Measurements from ENCODE around the gene EID3. TPM values are rescaled to one million over a fixed set of nuclear protein-coding genes. Genes with fewer than 3 reads are reported as not detected.

Gene EID3
- total and polyA plus RNA-seq, 9 of the 15 experiments (the other 6 are each of a cell fraction or from before 2014, with no cell fraction given), result 0.07 to 3.5 (median 0.42) TPM

GRCh38 chr12:104352106-104352713, 48.7 kb downstream of the EID3 start:
- Histone ChIP-seq H3K36me3 (ENCODE audit: control insufficient read depth, insufficient read depth, low read length) (peaks cover 63% of the 10 kb centered on the region), H3K4me2 (ENCODE audit: insufficient read depth, low read length) (no peak overlapping the region), H3K9ac (ENCODE audit: insufficient read depth in 1 of 2, low read depth in 2 of 2, low read length in 2 of 2) (no peak overlapping the region), H3K4me1 (replicated peaks in 1 of 2; ENCODE audit: control insufficient read depth in 2 of 2, insufficient read depth in 2 of 2, low read length in 2 of 2) (no peaks in the 10 kb centered on the region), H3K4me3 (no peak overlapping the region), H2AFZ (ENCODE audit: low read depth, low read length) (no peak overlapping the region), H3K9me3 (replicated peaks; ENCODE audit: control insufficient read depth, insufficient read depth, low read depth, low read length) (no peaks in the 10 kb centered on the region), H3K79me2 (ENCODE audit: control insufficient read depth, insufficient read depth, low read length) (no peaks in the 10 kb centered on the region), H4K20me1 (replicated peaks; ENCODE audit: control insufficient read depth, insufficient read depth, low read length) (no peaks in the 10 kb centered on the region; the same call in 1 of the 2 replicates), H3K27me3 (ENCODE audit: control insufficient read depth in 2 of 2, insufficient read depth in 2 of 2, low read length in 2 of 2) (no peaks in the 10 kb centered on the region), H3K27ac (ENCODE audit: extremely low read depth, low read depth, low read length) (no peak overlapping the region), H3K9me1 (ENCODE audit: control insufficient read depth, insufficient read depth, low read length) (peaks cover 3% of the 10 kb centered on the region)
- BruUV-seq (replicated peaks), result no TSS peak
- no peak for TF ChIP-seq CC2D1A (IDR thresholded peaks at IDR 0.05)
- no peak for TF ChIP-seq ZNF717 (CRISPR knock-in tag; IDR thresholded peaks at IDR 0.05)
- no peak for TF ChIP-seq MCM7 (IDR thresholded peaks at IDR 0.05)
- no peak for TF ChIP-seq NFE2 (IDR thresholded peaks at IDR 0.05; ENCODE audit: low read depth)
- no peak for TF ChIP-seq HBP1 (CRISPR knock-in tag; IDR thresholded peaks at IDR 0.05)
- TF ChIP-seq SMARCA4 (IDR thresholded peaks at IDR 0.05), result no peak
- no peak for TF ChIP-seq ZKSCAN3 (CRISPR knock-in tag; IDR thresholded peaks at IDR 0.05)
- no peak for TF ChIP-seq PBX2 (CRISPR knock-in tag; IDR thresholded peaks at IDR 0.05; ENCODE audit: low read depth)
- no peak for TF ChIP-seq PBX2 (tag; conservative IDR thresholded peaks at IDR 0.05; ENCODE audit: low read depth)
- no peak for TF ChIP-seq ARID3A (IDR thresholded peaks at IDR 0.05; ENCODE audit: borderline replicate concordance, low read depth, low read length)
- no peak for TF ChIP-seq CHD2 (IDR thresholded peaks at IDR 0.05; ENCODE audit: low read depth, low read length)
- TF ChIP-seq MEIS2 (IDR thresholded peaks at IDR 0.05; ENCODE audit: partially characterized antibody), result no peak
- no peak for TF ChIP-seq ATF4 (CRISPR knock-in tag; IDR thresholded peaks at IDR 0.05)
- no peak for TF ChIP-seq NR2C2 (CRISPR knock-in tag; IDR thresholded peaks at IDR 0.05)
- no peak for TF ChIP-seq NR2C2 (tag; IDR thresholded peaks at IDR 0.05)
- TF ChIP-seq IFI16 (CRISPR knock-in tag; IDR thresholded peaks at IDR 0.05), result no peak
- TF ChIP-seq ZNF551 (CRISPR knock-in tag; IDR thresholded peaks at IDR 0.05), result no peak
- POLR2A ChIA-PET, result interaction anchor here (0.6 to 2.8 kb wide), 2 partner anchors 10 to 255 kb away, joined by 3 to 8 read pairs; no protein-coding TSS in a partner anchor
- FAIRE-seq, result no peak
- CTCF ChIA-PET (ENCODE audit: low intra/inter-chr PET ratio), result no interaction called here
- intact Hi-C loops (cut with micrococcal nuclease) (loop anchor here (10.0 kb wide), 1 partner anchor 297 kb away; the partner anchor contains the start of gene GLT8D2), in situ Hi-C loops (cut with MboI) (loop anchor here (10.0 to 25.0 kb wide), 2 partner anchors 457 to 1035 kb away; no protein-coding TSS in a partner anchor)
- no peak for ATAC-seq
- DNase-seq (ENCODE audit: extremely low read depth in 1 of 4, low spot score in 3 of 4), result no peak
- whole genome bisulfite sequencing (ENCODE audit: insufficient coverage, low coverage, missing lambda C conversion rate), result 96% methylated on average over 3 of the region's 3 CpGs
